ENCODE data around the gene VKORC1L1.
A peak's percentile ranks its signal among the peaks of the same experiment; 100 is the strongest.
"Not testable (repeated sequence)": the region's sequence is repeated elsewhere in the genome, so short reads cannot be mapped to it uniquely, and the experiment has no call there.

VKORC1L1 gene

GRCh38 chr7:65979583-65980477 lies 107.0 kb downstream of the VKORC1L1 start:
- DNase-seq: no peak

- peak; percentile 46 to 63 for DNase-seq
Observed at GRCh38 chr7:65980478-65981250, 107.8 kb downstream of the VKORC1L1 start.

- peak; percentile 93 to 95 for DNase-seq
Observed at GRCh38 chr7:65981965-65982792, 109.3 kb downstream of the VKORC1L1 start, which contains the start of gene GUSB. Gene GUSB, minus strand, starts transcription at chr7:65982213. Its CDS starts 30 bp downstream, at chr7:65982183.

GRCh38 chr7:65983965-65984658 lies 111.2 kb downstream of the VKORC1L1 start:
- DNase-seq: no peak

GRCh38 chr7:65988084-65988483 lies 115.2 kb downstream of the VKORC1L1 start:
- no peak for DNase-seq

- not testable (repeated sequence) for DNase-seq
Observed at GRCh38 chr7:65988503-65988902, 115.6 kb downstream of the VKORC1L1 start.

GRCh38 chr7:65989694-65990080 lies 116.8 kb downstream of the VKORC1L1 start:
- no peak for DNase-seq

GRCh38 chr7:65991829-65992228 lies 119.0 kb downstream of the VKORC1L1 start:
- DNase-seq: not testable (repeated sequence)

GRCh38 chr7:65992526-65992925 lies 119.7 kb downstream of the VKORC1L1 start:
- DNase-seq: no peak

GRCh38 chr7:65994984-65995383 lies 122.1 kb downstream of the VKORC1L1 start:
- DNase-seq: not testable (repeated sequence)

GRCh38 chr7:66000823-66001417 lies 128.0 kb downstream of the VKORC1L1 start:
- DNase-seq: not testable (repeated sequence)

GRCh38 chr7:66005115-66005671 lies 132.3 kb downstream of the VKORC1L1 start:
- not testable (repeated sequence) for DNase-seq

GRCh38 chr7:66007232-66007631 lies 134.4 kb downstream of the VKORC1L1 start:
- no peak for DNase-seq
